ENCODE measurements around the gene TNFSF4. TPM values are rescaled to one million over a fixed set of nuclear protein-coding genes. Genes with fewer than 3 reads are reported as not detected.
A peak's percentile ranks its signal among the peaks of the same experiment; 100 is the strongest.

Gene TNFSF4
- total RNA-seq, 1 experiment from 2014 or later = 0.18 TPM

DNA sequence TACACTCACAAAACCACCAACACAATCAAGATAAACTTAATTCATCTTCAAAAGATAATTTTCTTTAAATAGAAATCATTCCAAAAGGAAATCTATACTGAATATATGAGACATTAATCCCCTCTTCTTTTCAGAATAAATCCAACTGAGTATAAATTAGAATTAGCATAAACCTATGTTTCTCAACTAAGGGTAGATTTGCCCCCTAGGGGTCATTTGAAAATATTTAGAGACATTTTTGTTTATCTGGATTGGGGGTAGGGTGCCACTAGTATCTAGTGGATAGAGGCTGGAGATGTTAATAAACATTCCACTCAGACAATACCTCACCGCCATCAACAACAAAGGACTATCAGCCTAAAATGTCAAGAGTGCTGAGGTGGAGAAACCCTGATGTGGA lies 6.5 kb upstream of the TNFSF4 start:
- BruUV-seq (replicated peaks) = no TSS peak
- POLR2A ChIA-PET (ENCODE audit: unreplicated experiment) = no interaction called here

DNA sequence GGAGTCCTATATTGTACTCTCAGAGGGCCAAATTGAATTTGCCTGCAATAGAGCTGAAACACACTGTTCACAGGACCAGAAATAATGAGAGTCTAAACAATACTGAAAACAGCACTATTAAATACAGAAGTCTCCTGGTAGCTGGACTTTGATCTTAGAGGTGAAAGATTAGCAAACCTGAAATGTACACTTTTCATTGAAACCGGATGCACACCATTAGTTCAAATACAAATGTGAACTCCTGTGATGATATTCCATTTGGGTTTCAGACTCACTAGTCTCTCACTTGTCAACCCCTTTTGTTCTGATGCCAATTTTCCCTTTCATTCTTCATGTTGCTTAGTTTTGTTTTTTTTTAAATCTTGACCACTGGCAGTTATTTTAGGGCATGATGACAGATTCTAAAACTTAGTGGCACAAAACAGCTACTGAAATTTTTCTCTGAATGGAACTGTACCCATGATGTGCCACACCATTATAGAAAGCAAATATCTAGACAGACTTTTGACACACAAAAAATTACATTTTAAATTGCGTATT lies 5.9 kb upstream of the TNFSF4 start:
- H3K36me3 ChIP-seq (ENCODE audit: low read depth, low read length) = no peaks in the 10 kb centered on the region
- H2AFZ ChIP-seq (ENCODE audit: low read length) = no peak overlapping the region
- CTCF ChIA-PET = no interaction called here
- no peaks in the 10 kb centered on the region; the same call in 1 of the 2 replicates for H3K4me1 ChIP-seq (ENCODE audit: insufficient read depth, low read length)
- no peak overlapping the region for H3K27ac ChIP-seq (ENCODE audit: low read length)
- H3K9me3 ChIP-seq (ENCODE audit: low read length) = no peaks in the 10 kb centered on the region
- H3K27me3 ChIP-seq (ENCODE audit: low read length) = no peaks in the 10 kb centered on the region
- BruUV-seq (replicated peaks) = no TSS peak
- H3K4me2 ChIP-seq (ENCODE audit: low read length) = no peak overlapping the region
- TF ChIP-seq, protein P1, sequence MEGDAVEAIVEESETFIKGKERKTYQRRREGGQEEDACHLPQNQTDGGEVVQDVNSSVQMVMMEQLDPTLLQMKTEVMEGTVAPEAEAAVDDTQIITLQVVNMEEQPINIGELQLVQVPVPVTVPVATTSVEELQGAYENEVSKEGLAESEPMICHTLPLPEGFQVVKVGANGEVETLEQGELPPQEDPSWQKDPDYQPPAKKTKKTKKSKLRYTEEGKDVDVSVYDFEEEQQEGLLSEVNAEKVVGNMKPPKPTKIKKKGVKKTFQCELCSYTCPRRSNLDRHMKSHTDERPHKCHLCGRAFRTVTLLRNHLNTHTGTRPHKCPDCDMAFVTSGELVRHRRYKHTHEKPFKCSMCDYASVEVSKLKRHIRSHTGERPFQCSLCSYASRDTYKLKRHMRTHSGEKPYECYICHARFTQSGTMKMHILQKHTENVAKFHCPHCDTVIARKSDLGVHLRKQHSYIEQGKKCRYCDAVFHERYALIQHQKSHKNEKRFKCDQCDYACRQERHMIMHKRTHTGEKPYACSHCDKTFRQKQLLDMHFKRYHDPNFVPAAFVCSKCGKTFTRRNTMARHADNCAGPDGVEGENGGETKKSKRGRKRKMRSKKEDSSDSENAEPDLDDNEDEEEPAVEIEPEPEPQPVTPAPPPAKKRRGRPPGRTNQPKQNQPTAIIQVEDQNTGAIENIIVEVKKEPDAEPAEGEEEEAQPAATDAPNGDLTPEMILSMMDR (conservative IDR thresholded peaks at IDR 0.05; ENCODE audit: low read depth, low read length) = no peak
- TF ChIP-seq EZH2phosphoT487 (IDR thresholded peaks at IDR 0.05; ENCODE audit: borderline replicate concordance, low read length) (no peak), EZH2 (IDR thresholded peaks at IDR 0.05; ENCODE audit: low read length, unreplicated experiment) (no peak)
- ATAC-seq (no peak), DNase-seq (no peak)
- H3F3A ChIP-seq (ENCODE audit: low read length, unreplicated experiment) = no peaks in the 10 kb centered on the region
- POLR2A ChIA-PET (ENCODE audit: unreplicated experiment) = no interaction called here
- H3K9ac ChIP-seq (ENCODE audit: low read length) = no peak overlapping the region
- intact Hi-C loops (cut with micrococcal nuclease) = no loop called here
- H3K9me2 ChIP-seq (replicated peaks; ENCODE audit: low read length) = no peaks in the 10 kb centered on the region
- no peaks in the 10 kb centered on the region for H3K79me2 ChIP-seq (ENCODE audit: low read length)
- no peaks in the 10 kb centered on the region for H4K20me1 ChIP-seq (ENCODE audit: low read length)
- no peak overlapping the region for H3K4me3 ChIP-seq (ENCODE audit: low read length)

More for the DNA sequence above, 6.5 kb upstream of the TNFSF4 start:
- ATAC-seq = peak; percentile 16; the same call in 1 of the 2 replicates
- no peak overlapping the region for H3K4me2 ChIP-seq (ENCODE audit: low read length)
- H3K9ac ChIP-seq (ENCODE audit: low read length) = no peak overlapping the region
- H3F3A ChIP-seq (ENCODE audit: low read length, unreplicated experiment) = no peaks in the 10 kb centered on the region
- no peaks in the 10 kb centered on the region for H3K9me3 ChIP-seq (ENCODE audit: low read length)
- H3K79me2 ChIP-seq (ENCODE audit: low read length) = no peaks in the 10 kb centered on the region
- H3K27ac ChIP-seq (ENCODE audit: low read length) = no peak overlapping the region
- no peak overlapping the region for H2AFZ ChIP-seq (ENCODE audit: low read length)
- no peaks in the 10 kb centered on the region for H3K9me2 ChIP-seq (replicated peaks; ENCODE audit: low read length)
- DNase-seq = peak; percentile 53
- no peaks in the 10 kb centered on the region for H4K20me1 ChIP-seq (ENCODE audit: low read length)
- no peak for TF ChIP-seq EZH2phosphoT487 (IDR thresholded peaks at IDR 0.05; ENCODE audit: borderline replicate concordance, low read length)
- TF ChIP-seq, protein P1 (conservative IDR thresholded peaks at IDR 0.05; ENCODE audit: low read depth, low read length) = peak; percentile 75
- H3K36me3 ChIP-seq (ENCODE audit: low read depth, low read length) = no peaks in the 10 kb centered on the region
- no peaks in the 10 kb centered on the region for H3K27me3 ChIP-seq (ENCODE audit: low read length)
- CTCF ChIA-PET = no interaction called here
- intact Hi-C loops (cut with micrococcal nuclease) = no loop called here
- H3K4me1 ChIP-seq (ENCODE audit: insufficient read depth, low read length) = no peaks in the 10 kb centered on the region
- H3K4me3 ChIP-seq (ENCODE audit: low read length) = no peak overlapping the region

DNA sequence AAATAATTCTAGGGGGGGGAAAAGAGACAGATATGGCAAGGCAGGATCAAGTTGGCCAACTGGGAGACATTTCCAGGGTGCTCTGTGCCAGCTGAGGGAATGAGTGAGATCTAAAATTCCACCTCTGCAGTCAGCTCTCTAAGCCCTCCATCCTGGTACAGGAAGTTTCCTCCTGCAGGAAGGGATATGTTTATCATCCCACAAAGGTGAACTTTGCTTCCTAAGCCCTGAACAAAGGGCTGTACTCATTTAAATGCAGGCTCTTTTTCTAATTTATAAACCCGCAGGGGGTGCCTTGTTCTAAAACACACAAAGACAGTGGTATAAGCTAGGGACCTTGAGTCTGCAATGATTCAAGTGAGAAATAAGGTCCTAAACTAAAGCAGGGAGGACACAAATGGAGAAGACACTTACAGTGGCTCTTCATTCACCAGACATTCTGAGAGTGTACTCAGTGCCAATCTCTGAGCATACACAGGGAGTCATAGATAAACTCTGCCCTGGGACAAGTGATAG lies 3.6 kb upstream of the TNFSF4 start:
- POLR2A ChIA-PET (ENCODE audit: unreplicated experiment) = no interaction called here
- no peaks in the 10 kb centered on the region for H3K79me2 ChIP-seq (ENCODE audit: low read length)
- H3K9me2 ChIP-seq (replicated peaks; ENCODE audit: low read length) = no peaks in the 10 kb centered on the region
- H3K9me3 ChIP-seq (ENCODE audit: low read length) = no peaks in the 10 kb centered on the region
- H3K27me3 ChIP-seq (ENCODE audit: low read length) = no peaks in the 10 kb centered on the region
- H3K36me3 ChIP-seq (ENCODE audit: low read depth, low read length) = no peaks in the 10 kb centered on the region
- intact Hi-C loops (cut with micrococcal nuclease) = no loop called here
- H3K4me1 ChIP-seq (ENCODE audit: insufficient read depth, low read length) = no peaks in the 10 kb centered on the region; the same call in 1 of the 2 replicates
- CTCF ChIA-PET = interaction anchor here (0.5 to 0.9 kb wide), 2 partner anchors 44 to 385 kb away, joined by 3 to 4 read pairs; no protein-coding TSS in a partner anchor
- no peak overlapping the region for H3K4me2 ChIP-seq (ENCODE audit: low read length)
- DNase-seq = no peak
- H3K27ac ChIP-seq (ENCODE audit: low read length) = no peak overlapping the region
- H4K20me1 ChIP-seq (ENCODE audit: low read length) = no peaks in the 10 kb centered on the region
- H2AFZ ChIP-seq (ENCODE audit: low read length) = no peak overlapping the region
- H3F3A ChIP-seq (ENCODE audit: low read length, unreplicated experiment) = no peaks in the 10 kb centered on the region
- TF ChIP-seq, protein P1 (conservative IDR thresholded peaks at IDR 0.05; ENCODE audit: low read depth, low read length) = no peak
- TF ChIP-seq EZH2phosphoT487 (IDR thresholded peaks at IDR 0.05; ENCODE audit: borderline replicate concordance, low read length) (no peak), EZH2 (IDR thresholded peaks at IDR 0.05; ENCODE audit: low read length, unreplicated experiment) (no peak)
- BruUV-seq (replicated peaks) = no TSS peak
- H3K4me3 ChIP-seq (ENCODE audit: low read length) = no peak overlapping the region
- ATAC-seq = peak; percentile 59
- H3K9ac ChIP-seq (ENCODE audit: low read length) = no peak overlapping the region
